GM21576 (cell line): ENCODE results near the gene CYP27A1.

Experiments
- ATAC-seq: cut with Tn5 transposase; IDR thresholded peaks from one replicate; pipeline ENCODE4 v1.9.1; 2021; ENCODE audit warnings: mild to moderate bottlenecking, moderate library complexity; ENCODE audit not compliant: unreplicated experiment

CYP27A1 gene

DNA sequence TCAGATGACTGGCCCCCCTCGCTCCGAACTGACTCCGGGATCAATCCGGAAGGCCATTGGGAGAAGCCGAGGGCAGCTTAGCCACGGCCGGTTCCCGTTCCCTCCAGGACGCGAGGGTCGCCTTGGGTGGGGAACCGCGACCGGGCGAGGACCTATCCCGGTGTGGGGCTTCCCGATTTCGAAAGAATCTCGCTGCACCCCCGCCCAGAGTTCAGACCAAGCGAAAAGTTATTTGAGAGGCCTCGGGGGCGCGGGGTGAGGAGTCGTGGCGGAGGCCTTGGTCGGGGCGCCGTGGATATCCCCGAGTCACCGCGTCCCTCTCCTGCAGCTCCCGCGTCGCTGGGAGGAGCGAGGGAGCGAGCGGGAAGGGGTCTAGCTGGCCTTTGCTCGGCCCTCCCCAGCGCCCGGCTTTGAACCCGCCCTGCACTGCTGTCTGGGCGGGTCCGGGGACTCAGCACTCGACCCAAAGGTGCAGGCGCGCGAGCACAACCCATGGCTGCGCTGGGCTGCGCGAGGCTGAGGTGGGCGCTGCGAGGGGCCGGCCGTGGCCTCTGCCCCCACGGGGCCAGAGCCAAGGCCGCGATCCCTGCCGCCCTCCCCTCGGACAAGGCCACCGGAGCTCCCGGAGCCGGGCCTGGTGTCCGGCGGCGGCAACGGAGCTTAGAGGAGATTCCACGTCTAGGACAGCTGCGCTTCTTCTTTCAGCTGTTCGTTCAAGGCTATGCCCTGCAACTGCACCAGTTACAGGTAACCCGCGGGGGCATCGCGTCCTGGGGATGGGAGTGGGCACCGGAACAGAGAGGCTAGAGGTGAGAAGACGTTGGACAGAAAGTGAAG, at the start of gene CYP27A1:
TSS of gene CYP27A1 (plus strand) at position 457 of the 837 bp plus-strand sequence. CDS start at position 493, 36 bp downstream.
- no peak for ATAC-seq

DNA sequence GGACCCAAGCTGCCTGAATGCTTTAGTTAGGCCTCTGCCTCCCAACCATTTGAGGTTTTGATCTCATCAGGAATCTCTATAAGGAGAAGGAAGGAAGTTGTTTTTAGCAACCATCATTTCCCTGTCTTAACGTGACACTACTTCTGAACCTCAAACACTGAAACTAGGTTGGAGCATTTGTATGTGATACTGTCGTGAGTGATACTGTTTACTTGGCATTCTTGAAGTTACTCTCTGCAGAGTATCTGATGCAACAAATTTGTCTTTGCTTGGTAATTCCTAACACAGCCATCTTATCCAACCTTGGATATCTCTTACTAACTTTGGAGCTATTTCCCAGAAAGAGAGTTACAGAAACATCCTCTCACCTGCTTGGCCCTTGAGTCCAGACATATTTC, 49.2 kb upstream of the CYP27A1 start:
- ATAC-seq: no peak

DNA sequence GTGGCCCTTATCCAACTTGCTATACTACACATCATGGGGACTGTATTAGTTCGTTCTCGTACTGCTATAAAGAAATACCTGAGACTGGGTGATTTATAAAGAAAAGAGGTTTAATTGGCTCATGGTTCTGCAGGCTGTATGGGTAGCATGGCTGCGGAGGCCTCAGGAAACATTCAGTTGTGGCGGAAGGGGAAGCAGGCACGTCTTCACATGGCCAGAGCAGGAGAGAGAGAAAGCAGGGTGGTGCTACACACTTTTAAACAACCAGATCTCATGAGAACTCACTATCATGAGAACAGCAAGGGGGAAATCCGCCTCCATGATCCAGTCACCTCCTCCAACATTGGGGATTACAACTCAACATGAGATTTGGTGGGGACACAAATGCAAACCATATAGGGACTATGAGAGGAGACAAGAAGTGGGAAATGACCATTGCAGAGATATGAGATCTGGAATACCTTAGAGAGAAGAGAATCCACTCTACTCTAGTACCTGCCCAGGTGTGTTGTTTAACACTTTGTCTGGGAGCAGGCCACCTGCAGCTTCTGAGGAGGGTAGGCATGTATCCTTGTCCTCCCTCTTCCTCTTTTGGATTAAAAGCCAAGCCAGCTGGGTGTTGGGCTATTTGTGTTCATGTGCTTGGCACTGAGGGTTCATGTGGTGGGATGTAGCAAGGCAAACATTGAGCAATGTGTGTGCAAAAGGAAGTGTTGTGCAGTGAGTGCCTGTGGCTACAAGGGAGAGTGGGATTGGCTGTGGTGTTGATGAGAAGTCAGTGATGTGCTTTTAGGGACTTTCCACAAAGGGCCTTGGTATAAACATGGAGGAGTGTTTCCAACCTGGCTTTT, 48.6 kb upstream of the CYP27A1 start:
- ATAC-seq: no peak

DNA sequence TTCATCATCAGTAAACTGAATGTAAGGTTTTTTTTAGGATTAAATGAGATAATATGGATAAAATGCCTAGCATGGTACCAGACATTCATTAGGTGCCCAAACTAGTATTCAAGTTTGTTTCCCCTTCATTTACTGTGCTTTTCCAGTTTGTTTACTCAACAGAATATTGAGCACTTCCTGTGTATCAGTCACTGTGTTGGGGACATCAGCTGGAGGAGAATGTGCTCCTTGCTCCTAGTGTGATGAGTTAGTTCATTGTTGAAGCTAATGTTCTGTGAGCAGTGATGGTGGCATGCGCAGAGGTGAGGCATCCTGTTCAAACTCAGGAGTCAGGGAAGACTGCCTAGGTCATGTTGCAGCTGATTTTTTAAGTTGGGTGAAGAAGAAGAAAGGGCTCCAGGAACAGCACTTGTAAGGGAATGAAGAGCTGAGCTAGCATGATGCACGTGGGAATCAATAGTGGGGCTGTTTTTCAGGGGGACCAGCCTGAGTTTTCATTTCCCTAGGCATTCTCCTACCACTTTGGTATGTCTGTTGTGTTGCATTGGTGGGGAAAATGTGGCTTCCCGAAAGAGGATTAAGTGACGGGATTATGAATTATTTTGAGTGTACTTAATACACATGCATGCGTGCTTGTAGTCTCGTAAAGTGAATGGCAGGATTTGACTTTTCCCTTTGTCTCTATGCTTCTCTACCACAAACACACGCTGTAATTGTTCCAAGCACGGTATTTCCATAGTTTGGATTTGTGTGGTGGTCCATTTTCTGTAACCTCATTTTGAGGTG, 47.6 kb upstream of the CYP27A1 start:
- ATAC-seq: no peak

DNA sequence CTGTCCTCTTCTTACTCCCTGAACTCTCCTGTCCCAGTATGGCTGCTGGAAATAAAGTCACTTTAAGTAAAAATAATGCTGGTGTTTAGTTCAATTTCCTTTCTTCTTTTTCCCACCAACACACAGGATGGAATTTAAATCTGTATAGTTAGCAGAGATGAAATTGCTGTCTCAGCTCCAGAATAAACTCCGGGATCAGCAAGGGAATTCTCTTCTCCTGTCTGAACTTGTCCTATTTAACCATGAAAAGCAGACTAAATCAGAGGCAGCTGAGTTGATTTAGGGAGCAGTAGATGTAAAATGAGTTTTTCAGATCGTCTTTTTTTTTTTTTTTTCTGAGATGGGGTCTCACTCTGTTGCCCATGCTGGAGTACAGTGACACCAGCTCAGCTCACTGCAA, 45.4 kb upstream of the CYP27A1 start:
- no peak for ATAC-seq

DNA sequence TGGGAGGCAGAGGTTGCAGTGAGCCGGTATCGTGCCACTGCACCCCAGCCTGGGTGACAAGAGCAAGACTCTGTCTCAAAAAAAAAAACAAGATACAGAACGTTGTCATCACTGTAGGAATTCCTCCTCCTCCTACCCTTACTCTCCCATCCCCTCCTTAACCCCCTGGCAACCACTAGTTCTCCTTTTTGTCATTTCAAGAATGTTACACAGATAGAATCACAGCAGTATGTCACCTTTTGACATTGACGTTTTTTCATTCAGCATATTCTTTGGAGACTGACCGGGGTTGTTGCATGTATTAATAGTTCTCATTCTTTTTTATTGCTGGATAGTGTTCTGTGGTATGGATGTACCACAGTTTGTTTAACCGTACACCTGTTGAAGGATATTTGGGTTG, 38.9 kb upstream of the CYP27A1 start:
- ATAC-seq: no peak

DNA sequence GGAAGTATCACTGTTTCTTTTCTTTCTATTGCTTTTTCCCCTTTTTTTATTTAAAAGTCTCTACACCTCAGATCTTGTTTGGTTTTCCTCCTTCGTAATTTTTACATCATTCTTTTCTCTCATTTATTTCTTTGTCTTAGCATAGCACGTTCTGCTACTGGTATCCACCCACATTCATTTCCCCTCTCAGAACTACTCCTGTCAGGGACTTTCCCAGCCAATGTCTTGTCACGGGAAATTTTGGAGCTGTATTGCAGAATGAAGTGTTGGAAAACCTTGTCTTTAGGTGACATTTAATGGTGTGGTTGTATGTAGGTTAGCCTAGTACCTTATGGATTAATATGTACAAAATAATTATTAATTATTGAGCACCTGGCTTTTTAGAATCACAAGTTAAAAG, 37.3 kb upstream of the CYP27A1 start:
- ATAC-seq: no peak

DNA sequence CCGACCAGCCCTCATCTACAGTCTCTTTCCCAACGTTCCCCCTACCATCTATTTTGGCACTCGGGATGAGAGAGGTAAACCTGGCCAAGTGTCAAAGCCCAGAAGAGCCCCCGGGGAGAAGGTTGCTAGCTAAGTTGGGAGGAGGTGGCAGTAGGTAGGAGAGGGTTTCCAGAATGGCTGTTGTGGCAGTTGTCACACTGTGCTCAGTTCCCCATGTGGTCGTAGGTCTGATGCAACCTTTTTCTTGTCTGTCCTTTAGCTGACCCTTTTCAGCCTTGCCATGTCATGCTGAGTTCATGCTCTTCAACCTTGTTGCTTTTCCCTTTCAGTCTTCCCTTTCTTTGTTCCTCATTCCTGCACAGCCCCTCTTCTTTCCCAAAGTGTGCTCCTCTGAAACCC, 36.8 kb upstream of the CYP27A1 start:
- no peak for ATAC-seq

DNA sequence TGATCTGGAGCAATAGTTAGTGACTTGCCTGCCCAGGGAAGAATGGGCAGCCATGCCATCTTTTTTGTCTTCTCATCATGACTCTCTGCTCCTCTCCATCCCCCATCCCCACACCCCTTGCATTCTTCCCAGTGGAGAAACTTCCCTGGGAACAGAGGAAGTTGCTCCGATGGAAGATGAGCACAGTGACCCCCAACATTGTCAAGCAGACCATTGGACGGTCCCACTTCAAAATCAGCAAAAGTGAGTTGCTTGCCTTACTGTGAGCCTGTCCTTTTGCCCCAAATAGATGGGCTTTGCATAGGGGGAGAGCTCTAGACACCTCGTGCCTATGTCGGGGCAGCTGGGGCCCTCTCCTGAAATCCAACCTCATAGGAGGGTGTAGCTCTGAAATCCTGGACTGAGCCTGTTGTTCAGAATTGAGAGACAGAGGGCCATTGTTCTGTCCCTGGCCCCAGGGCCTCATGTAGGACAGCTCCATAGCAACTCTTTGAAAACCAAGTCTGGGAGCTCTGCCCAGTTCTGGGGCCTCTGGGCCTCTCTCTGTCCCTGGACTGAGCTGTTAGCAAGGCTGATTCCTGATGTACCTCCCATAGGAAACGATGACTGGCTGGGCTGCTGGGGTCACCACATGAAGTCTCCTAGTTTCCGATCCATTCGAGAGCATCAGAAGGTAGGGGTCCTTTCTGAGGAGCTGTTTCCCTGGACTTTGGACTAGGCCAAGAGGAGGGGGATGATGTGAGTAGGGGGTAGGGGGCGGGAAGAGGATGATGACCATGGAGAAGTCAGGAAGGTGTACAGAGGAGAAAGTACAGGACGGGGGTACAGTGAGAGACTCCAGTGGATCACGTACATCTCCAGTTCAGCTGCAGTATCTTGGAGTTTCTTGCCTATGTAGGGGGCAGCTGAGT, 36.1 kb upstream of the CYP27A1 start:
- no peak for ATAC-seq

DNA sequence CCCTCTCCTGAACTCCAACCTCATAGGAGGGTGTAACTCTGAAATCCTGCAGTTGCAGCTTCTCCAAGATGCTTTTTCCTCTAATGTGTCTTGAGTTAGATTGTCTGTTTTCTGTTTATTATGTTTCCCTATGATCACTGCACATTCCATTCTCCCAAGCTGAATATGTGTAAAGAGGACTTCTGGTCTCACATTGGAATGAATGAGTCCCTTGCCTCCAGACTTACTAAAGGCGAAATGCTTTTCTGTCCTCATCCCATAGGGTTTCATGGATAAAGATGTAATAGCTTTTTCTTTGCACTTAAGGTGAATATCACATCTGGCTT, 35.5 kb upstream of the CYP27A1 start:
- ATAC-seq: no peak

DNA sequence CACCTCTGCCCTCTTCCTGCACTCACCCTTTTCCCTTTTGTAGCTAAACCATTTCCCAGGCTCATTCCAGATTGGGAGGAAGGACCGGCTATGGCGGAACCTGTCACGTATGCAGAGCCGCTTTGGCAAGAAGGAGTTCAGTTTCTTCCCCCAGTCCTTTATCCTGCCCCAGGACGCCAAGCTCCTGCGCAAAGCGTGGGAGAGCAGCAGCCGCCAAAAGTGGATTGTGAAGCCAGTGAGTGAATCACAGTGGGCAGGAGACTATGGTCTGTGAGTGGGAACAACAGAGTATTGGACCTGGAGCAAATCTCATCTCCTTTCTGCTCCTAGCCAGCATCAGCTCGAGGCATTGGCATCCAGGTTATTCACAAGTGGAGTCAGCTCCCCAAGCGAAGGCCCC, 35.0 kb upstream of the CYP27A1 start:
- no peak for ATAC-seq

DNA sequence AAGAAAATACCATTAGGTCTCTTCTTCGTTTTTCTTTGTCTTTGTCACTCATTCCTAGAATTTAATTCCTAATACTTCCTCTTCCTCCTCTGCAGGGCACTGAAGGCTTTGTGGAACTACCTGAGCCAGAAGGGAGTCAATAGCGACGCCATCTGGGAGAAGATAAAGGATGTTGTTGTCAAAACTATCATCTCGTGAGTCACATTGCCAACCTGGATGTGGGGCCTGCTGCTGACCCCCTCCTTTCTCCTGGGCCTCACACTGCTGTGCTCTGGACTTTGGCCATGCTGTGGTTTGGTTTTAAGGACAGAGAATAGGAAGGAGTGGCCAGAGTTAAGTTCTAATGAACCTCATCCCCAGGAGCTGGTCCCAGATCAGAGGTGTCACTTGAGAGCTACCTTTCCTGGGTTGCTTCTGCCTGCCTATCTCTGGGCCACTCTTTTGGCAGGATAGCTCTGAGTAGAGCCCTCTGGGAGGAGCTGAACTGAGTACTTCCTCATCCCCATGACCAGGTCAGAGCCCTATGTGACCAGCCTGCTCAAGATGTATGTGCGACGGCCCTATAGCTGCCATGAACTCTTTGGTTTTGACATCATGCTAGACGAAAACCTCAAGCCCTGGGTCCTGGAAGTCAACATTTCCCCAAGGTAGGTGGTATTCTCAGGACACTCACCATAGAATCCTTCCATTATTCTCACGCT, 33.1 kb upstream of the CYP27A1 start:
- no peak for ATAC-seq

DNA sequence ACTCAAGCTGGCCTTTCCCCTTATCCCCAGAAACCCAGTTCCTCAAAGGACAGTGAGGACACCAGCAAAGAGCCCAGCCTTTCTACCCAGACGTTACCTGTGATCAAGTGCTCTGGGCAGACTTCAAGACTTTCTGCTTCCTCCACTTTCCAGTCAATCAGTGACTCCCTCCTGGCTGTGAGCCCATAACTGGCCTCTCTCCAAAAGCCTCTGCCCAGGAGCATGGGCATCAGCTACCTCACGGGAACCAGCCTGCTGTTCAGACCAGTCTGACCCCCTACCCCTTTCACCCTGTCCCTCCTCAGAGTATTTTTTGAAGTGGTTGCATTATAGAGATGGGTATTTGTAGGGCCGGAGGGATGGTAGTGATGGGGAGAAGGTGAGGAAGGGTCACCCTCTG, 27.7 kb upstream of the CYP27A1 start:
- ATAC-seq: no peak

DNA sequence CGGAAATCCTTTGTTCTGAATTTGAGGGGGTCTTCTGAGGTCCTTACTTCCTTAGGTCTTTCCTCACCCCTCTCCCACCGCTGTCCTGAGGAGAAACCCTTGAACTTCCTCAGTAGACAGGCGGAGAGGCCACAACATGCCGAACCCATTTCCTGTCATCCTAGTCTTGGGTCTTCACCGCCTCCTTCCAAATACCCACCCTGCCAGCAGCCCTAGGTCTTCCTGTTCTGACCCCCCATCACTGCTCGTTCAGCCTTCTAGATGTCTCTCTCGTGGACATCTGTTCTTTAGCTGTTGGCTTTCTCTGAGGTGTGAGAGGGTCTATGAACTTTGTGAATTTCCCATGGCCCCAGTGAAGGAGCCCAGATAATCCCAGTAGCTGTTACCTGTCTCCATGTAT, 27.2 kb upstream of the CYP27A1 start:
- no peak for ATAC-seq

DNA sequence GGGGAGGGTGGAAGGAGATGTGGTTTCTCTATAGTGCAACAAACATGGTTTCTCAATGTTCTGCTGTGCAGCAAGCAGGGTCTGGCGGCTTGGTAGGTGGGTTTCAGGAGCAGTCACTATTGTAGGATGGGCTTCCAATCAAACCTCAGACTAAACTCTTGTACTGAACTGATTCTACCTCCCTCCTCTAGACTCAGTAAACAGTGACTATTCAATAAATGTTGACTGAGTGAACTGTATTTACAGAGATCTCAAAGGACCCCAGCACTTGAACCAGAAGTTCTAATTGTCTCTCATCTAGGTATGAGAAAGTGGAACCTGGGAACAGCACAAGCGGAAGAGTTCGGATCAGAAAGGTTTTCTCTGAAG, 26.8 kb upstream of the CYP27A1 start:
- ATAC-seq: no peak

DNA sequence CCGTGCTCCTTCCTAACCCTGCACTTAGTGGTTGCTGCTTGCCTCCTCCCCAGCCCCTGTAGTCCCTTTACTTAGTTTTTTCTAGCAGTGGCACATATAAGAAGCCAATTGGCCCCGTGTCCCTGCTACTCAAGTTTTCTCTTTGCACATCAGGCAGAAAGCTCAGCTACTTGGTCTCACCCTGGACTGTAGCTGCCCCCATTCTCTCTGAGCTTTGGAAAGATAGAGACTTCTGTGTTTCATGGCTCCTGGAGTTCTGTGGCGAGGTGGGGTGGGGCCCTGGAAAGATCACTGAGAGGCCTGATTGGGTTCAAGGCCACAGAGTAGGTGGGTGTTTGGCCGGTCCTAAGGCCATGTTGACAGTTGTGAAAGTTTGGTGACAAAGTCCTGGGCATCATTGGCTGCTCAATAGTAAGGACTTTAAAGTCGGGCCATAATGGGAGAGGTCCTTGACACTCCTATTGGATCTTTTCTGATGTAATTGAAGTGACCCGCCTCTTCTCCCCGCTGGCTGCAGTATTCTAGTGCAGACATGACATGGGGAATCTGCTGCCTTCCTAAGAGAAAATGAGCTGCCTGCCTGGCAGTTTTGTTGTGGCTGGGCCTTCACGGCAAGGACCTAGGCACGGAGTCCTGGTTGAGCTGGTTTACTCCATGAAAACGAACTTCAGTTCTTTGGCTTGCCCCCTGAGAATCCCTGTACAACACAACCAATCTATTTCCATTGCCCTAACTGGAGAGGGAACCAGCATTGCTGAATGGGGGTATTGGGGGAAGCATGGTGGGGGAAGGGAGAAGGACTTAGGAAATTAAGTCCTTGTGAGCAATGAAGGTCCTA, 26.2 kb upstream of the CYP27A1 start:
- ATAC-seq: no peak

DNA sequence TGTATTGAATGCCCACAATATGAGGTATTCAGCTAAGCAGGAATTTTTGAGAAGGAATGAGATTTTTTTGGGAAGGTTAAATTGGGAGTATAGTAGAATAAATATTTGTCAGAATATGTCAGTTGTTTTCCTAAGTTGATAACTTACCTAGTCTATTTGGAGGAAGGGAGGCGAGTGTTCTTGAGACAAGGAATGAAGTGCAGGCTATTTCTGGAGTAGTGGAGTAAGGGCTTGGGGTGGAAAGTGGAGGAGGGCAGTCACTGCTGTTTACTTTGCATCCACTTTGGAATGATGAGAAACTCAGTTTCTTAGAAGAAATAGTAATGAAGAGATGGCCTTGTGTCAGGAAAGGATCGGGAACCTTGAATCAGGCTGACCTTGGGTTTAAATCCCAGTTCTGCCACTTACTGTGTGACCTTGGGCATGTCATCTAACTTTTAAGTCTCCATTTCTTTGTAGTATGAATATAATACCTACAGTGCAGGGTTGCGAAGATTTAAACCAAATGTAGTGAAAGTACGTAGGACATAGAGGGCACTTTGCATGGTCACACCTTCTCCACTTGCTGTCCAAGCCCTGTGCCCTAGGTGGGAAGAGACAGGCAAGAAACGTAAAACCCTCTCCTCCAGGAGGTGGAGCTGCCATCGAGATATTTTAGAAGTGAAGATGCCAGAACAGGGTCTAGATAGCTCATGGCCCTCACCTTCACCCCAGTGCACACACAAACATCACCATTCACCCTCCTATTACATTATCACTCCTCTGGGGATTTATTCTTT, 25.2 kb upstream of the CYP27A1 start:
- no peak for ATAC-seq

DNA sequence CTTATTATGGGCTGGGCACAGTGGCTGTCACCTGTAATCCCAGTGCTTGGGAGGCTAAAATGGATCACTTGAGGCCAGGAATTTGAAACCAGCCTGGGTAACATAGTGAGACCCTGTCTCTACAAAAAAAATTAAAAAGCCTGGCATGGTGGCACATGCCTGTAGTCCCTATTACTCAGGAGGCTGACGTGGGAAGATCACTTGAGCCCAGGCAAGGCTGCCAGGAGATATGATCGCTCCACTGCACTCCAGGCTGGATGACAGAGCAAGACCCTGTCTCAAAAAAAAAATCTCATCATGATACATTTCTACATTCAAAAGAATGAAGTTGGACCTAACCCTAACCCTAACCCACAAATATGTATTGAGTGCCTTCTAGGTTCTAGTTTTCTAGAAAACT, 20.2 kb upstream of the CYP27A1 start:
- no peak for ATAC-seq
